GM21737 (cell line): Measurements from ENCODE around the gene AKNA.
"Not testable (repeated sequence)": the region's sequence is repeated elsewhere in the genome, so short reads cannot be mapped to it uniquely, and the experiment has no call there.

ENCODE experiments used
- ATAC-seq: cut with Tn5 transposase; IDR thresholded peaks from one replicate; pipeline ENCODE4 v1.9.1; 2021; ENCODE audit warnings: mild to moderate bottlenecking, moderate library complexity; ENCODE audit not compliant: unreplicated experiment

The AKNA gene

DNA sequence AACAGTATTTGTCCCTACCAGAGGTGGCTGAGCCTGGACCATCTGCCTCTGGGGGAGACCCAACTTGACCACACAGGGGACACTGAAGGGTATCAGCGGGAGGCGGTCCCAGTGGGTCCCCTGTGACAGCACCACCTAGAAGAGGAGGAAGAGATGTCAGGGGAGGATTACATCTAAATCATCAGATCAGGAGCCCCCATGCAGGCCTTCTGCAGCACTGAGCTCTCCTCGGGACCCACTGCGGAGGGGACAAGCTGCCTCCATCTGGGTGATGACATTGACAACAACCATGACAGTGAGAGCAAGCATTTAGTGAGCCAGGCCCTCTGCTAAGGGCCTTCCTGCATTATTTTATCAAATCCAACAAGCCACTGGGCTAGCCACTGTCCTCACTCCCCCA, 45.8 kb downstream of the AKNA start:
- ATAC-seq = no peak

DNA sequence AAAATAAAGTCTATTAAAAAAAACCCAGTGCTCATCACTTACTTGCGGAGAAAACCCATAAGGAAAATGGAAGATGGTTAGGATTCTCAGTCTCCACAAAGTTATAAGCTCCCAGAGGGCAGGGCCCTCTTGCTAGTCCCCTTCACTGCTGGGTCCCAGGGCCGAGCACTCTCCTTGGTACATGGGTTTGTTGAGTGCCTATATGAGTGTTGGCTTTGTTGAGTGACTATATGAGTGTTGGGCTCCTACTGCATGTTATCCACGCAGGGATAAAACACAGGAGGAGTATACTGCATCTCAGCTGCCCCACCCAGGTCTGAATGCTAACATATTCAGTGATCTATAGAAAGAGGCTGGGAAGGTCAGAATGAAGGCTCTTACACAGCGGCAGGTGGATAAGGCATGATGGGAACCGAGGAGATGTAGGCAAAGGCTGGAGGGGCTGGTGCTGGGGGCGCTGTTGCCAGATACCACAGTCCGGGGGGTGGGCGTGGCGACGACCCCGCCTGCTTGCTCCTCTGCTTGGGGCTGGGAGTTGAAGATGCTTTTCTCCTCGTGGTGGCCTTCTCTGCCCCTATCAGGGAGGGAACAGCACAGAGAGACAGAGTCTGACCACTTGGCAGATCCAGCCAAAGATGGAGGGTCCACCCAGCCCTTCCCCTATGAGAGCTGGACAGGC, 46.5 kb downstream of the AKNA start:
- no peak for ATAC-seq

DNA sequence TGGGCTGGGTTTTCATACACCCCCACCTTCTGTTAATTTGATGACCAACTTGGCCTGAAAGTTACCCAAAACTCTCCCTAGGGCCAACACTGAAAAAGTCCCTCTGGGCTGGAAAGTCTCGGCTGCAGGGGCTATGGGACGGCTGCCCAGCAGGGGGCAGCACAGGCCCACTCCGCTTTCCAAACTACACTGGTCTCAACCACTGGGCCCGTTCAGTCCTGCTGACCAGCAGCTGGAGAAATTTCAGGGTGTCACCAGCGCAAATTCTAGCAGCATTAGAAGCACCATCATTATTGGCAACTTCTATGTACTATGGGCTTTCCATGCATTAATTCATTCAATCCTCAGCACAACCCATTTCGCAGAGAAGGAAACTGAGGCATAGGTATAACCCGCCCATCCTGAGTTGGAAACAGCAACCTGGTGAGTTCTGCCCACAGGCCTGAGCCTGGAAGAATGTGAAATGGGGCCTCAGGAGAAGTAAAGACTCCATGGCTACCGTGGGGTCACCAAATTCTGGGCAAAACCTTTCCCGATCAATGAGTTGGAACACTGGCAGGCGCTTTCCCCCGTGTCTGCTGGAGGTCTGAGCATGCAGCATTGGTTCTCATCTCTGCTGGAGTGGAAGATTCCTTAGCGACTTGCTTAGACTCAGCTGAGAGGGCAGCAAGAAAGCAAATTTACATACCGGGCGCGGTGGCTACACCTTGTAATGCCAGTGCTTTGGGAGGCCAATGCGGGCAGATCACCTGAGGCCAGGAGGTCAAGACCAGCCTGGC, 48.5 kb downstream of the AKNA start:
- no peak for ATAC-seq

DNA sequence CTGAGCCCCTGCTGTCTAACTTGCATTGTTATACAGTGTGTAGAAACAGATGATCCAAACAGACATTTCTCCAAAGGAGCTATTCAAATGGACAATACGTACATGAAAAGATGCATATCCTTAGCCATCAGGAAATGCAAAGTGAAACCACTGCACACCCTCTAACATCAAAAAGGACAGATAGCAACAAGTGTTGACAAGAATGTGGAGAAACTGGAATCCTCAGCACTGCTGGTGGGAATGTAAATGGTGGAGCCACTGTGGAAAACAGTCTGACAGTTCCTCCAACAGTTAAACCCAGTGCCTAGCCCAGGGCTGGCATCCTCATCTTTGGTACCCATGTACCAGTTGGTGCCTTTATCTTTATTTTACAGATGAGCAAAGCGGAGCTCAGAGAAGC, 49.6 kb downstream of the AKNA start:
- ATAC-seq = no peak

DNA sequence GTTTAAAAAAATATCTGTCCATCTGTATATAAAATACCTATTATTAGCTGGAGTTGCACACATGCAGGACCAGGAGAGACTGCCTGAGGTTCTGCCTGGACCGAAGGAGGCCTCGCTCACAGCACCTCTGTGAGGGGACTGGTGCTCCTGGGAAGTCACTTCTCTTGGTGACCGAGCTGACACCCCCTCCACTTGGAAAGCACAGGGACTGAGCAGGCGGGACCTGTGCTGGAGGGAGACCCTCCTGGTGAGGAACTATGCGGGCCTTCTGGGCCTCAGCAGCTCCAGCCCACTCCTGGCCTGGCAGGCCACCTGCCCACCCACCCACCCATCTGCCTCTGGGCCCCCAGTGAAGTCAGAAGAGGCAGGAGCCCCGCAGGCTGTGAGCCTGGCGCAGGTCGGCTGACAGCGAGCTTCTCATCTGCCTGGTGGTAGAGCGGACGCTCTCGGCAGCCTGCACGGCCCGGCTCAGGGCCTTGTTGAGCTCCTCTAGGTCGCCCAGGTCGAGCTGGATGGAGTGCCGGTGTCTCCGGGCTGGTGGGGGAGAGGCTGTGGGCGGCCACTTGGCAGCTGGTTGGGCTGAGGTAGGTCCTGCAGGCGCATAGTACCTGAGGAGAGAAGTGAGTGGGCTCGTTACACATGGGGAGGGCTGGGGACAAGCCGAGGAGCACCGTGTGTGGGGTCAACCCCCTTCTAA, 50.9 kb downstream of the AKNA start:
- no peak for ATAC-seq

DNA sequence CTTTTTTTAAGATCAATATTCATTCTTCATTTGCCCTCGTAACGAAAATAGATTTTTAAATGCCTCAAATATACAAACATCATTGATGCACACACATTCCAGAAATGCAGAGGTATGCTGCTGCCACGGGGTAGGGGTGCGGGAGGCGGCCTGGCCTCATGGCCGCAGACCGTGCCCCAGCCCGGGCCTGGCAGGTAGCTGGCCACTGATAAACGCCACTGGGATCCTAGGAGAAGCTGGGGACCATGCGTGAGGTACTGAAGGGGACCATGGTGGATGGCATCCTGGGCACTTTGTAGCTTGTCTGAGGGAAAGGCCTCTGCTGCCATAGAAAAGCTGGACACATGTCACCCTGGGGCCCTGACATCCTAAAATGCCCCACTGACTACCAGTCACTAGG, 51.6 kb downstream of the AKNA start:
- no peak for ATAC-seq

DNA sequence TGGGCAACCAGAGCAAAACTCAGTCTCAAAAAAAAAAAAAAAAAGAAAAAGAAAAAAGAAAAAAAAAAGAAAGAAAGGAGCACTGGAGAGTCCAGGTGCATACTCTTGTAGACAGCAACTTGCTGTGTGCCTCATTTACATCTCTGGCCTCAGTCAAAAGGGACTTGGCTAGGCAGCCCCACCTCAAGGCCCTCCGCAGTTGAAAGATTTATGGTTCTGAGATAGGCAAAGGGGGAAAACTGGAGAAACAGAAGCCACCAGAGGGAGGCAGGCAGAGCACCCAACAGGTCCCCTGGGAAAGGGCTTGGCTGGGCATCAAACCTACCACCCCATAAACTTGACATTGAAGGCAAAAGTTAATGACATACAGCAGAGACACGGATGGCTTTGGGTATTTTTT, 52.0 kb downstream of the AKNA start:
- ATAC-seq = no peak

DNA sequence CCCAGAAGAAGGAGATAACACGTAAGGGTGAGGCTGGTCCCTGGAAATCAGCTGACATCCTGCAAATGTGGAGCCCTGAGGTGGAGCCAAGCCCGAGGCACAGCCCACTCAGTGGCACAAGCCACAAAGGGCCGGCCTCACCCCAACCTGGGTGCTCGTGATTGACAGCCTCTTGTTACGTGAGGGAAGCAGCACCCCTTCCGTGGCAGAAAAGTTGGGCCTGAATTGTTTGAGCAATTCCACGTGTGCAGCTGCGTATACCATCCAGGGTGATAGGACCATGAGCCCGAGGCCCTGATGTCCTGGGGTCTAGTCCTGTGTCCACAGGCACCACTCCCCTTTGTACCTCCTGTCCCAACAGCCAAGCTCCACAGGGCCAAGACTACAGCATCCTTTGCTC, 53.3 kb downstream of the AKNA start:
- no peak for ATAC-seq

DNA sequence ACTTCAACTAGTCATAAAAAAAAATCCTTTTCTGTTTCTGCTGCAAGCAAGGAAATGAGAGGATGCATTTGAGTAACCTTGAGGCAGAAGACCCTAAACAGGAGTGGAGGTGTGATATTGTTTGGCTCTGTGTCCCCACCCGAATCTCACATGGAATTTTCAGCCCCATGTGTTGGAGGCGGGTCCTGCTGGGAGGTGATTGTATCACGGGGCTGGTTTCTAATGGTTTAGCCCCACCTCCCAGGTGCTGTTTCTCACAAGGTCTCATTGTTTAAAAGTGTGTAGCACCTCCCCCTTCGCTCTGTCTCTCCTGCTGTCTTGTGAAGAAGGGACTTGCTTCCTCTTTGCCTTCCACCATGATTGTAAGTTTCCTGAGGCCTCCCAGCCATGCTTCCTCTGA, 54.1 kb downstream of the AKNA start:
- not testable (repeated sequence) for ATAC-seq

DNA sequence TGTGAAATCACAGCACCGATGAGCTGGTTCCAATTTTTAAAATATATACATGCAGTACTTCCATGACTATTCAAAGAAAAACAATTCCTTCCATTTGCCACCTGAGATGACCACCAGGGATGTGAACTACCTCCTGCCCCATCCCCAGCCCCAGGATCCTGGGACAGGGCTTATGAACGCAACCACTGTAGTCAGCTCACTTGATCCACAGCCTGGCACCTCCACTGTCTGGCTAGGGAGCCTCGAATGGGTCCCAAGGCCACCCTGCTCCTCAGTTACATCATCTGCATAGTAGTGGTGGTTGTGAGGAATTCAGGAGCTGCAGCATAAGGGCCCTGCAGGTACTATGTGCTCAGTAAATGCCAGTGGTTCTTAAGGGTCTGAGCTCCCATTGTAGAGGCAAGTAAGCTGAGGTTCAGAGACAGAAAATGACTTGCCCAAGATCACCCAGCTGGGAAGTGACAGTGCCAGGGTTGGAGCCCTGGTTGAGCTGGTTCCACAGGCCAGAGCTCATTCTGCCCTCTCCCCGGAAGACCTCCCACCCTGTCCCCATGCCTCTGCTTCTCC, 55.2 kb downstream of the AKNA start:
- ATAC-seq = not testable (repeated sequence)

DNA sequence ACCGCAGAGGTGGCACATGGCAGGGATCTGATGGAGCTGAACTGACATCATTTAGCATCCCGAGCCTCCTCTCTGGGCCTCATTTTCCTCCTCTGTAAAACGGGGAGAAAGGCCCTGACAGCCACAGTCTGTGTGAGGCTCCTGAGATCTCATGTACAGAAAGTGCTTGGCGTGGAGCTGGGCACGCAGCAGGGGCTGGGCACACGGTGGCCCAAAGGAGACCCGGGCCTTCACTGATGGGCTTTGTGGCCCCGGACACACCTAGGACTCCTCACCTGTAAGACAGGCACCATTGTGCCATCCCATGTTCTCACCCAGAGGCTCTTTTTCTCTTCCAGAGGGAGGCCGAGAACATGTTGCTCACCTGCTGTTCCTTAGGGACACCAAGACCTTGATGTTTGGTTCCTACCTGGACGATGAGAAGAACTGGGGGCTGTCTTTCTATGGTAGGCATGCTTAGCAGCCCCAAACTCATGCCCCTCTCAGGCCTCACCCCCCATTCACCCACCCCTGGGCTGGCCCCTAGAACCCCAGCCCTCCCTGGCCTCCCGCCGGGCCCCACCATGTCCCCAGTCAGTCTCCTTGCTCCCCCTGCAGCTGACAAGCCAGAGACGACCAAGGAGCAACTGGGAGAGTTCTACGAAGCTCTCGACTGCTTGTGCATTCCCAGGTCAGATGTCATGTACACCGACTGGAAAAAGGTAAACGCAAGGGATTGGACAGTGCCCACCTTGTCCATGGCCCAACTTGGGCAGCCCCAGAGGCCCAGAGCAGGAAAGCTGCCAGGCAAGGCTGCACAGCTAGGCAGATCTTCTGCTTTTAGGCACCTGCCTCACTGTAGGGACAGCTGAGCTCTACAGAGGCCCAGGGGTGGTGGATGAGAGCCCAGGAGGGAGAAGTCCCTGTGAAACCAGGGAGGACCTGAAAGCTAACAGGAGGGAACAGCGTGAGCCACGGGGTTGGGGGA, 56.3 kb downstream of the AKNA start:
- not testable (repeated sequence) for ATAC-seq

DNA sequence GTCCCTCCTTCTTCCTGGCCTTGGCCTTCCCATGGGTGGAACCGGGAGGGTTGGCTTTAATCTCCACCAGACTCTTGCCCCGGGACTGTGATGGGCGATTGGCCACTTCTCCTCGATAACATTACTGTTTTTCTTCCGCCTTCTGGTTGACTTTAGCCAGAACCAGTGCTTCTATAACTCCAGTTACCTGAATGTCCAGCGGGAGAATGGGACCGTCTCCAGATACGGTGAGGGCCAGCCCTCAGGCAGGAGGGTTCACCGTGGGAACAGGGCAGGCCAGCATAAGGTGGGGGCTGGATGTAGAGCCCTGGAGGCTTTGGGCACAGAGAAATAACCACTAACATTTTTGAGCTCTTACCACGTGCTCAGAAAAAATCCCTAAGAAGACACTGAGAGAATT, 57.1 kb downstream of the AKNA start:
- ATAC-seq = no peak

DNA sequence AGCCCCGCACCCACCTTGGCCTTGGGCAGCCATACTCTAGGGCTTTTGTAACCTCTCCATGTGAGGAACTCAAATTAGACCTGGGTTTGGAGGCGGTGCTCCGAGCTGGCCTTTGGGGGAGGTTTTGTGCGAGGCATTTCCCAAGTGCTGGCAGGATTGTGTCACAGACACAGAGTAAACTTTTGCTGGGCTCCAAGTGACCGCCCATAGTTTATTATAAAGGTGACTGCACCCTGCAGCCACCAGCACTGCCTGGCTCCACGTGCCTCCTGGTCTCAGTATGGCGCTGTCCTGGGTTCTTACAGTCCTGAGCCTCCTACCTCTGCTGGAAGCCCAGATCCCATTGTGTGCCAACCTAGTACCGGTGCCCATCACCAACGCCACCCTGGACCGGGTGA, 58.2 kb downstream of the AKNA start, which contains the start of gene ORM2:
Gene ORM2 (plus strand): TSS at position 245 of the 398 bp plus-strand sequence. CDS start 36 bp downstream, at position 281.
- ATAC-seq = not testable (repeated sequence)

DNA sequence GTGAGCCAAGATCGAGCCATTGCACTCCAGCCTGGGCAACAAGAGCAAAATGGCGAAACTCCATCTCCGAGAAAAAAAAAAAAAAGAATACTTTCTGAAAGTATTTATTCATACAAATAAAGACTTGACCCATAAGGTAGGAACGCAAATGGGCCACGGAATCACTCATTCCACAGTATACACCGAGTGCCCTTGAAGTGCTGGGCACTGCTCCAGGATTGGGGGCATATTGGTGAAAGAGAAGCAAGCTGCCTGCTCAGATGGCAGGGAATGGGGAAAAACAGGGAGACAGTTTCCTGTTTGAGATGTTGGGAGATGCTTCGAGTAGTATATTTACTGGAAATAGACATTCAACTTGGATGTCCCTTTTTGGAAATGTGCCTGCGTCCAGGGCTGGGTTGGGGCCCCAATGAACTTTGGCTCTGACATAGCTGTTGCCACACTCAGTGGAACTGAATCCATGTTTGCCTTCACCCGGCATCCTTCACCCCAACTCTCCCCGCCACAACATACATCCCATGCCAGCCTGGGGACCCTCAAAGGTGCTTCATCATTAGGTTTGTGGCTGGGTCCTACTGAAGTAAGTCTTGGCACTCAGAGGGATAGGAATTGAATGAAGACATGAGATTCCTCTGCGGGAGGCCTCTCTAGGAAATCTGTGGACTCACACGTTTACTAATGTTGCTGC, 58.7 kb downstream of the AKNA start:
- ATAC-seq = not testable (repeated sequence)

DNA sequence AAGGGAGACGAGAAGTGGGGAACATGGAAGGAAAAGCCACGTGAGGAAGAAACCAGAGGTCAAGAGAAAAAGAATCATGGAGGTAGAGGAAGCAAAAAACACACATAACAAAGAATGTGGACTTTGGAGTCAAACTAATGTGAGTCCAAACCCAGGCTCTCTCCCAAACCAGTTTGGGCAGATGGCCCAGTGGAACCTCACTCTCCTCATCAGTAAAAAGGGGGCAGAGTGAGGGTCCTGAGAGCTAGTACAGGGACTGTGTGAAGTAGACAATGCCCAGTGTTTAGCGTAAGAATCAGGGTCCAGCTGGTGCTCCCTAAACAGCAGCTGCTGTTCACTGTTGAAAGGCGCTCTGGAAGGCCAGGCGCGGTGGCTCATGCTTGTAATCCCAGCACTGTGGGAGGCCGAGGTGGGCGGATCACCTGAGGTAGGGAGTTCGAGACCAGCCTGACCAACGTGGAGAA, 59.4 kb downstream of the AKNA start:
- not testable (repeated sequence) for ATAC-seq

DNA sequence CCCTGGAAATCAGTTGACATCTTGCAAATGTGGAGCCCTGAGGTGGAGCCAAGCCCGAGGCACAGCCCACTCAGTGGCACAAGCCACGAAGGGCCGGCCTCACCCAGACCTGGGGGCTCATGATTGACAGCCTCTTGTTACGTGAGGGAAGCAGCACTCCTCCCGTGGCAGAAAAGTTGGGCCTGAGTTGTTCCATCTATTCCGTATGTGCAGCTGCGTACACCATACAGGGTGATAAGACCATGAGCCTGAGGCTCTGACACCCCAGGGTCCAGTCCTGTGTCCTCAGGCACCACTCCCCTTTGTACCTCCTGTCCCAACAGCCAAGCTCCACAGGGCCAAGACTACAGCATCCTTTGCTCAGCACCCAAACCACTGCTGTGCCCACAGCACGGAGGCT, 60.0 kb downstream of the AKNA start:
- no peak for ATAC-seq

DNA sequence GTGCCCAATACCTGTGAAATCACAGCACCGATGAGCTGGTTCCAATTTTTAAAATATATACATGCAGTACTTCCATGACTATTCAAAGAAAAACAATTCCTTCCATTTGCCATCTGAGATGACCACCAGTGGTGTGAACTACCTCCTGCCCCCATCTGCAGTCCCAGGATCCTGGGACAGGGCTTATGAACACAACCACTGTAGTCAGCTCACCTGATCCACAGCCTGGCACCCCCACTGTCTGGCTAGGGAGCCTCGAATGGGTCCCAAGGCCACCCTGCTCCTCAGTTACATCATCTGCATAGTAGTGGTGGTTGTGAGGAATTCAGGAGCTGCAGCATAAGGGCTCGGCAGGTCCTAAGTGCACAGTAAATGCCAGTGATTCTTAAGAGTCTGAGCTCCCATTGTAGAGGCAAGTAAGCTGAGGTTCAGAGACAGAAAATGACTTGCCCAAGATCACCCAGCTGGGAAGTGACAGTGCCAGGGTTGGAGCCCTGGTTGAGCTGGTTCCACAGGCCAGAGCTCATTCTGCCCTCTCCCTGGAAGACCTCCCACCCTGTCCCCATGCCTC, 62.0 kb downstream of the AKNA start:
- ATAC-seq = not testable (repeated sequence)

DNA sequence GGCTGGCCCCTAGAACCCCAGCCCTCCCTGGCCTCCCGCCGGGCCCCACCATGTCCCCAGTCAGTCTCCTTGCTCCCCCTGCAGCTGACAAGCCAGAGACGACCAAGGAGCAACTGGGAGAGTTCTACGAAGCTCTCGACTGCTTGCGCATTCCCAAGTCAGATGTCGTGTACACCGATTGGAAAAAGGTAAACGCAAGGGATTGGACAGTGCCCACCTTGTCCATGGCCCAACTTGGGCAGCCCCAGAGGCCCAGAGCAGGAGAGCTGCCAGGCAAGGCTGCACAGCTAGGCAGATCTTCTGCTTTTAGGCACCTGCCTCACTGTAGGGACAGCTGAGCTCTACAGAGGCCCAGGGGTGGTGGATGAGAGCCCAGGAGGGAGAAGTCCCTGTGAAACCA, 62.8 kb downstream of the AKNA start:
- ATAC-seq = not testable (repeated sequence)

DNA sequence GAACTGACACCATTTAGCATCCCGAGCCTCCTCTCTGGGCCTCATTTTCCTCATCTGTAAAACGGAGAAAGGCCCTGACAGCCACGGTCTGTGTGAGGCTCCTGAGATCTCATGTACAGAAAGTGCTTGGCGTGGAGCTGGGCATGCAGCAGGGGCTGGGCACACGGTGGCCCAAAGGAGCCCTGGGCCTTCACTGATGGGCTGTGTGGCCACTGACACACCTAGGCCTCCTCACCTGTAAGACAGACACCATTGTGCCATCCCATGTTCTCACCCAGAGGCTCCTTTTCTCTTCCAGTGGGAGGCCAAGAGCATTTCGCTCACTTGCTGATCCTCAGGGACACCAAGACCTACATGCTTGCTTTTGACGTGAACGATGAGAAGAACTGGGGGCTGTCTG, 63.3 kb downstream of the AKNA start:
- no peak for ATAC-seq
